ENCODE measurements around the gene TSPAN17.
A peak's percentile ranks its signal among the peaks of the same experiment; 100 is the strongest.

The TSPAN17 gene

GRCh38 chr5:176642675-176643490 lies 4.4 kb upstream of the TSPAN17 start:
- no peak for DNase-seq (ENCODE audit: low read depth, low spot score)

- no peak for DNase-seq (ENCODE audit: low read depth, low spot score)
Measured at GRCh38 chr5:176643491-176644219, 3.6 kb upstream of the TSPAN17 start.

GRCh38 chr5:176644294-176644693 lies 3.0 kb upstream of the TSPAN17 start:
- peak; percentile 32 for DNase-seq (ENCODE audit: low read depth, low spot score)

- DNase-seq (ENCODE audit: low read depth, low spot score), result no peak
Measured at GRCh38 chr5:176644878-176645670, 2.2 kb upstream of the TSPAN17 start.

- DNase-seq (ENCODE audit: low read depth, low spot score), result no peak
Measured at GRCh38 chr5:176646049-176646706, 1.1 kb upstream of the TSPAN17 start.

- no peak for DNase-seq (ENCODE audit: low read depth, low spot score)
Measured at GRCh38 chr5:176646707-176647029, 616 bp upstream of the TSPAN17 start.

- DNase-seq (ENCODE audit: low read depth, low spot score), result no peak
Measured at GRCh38 chr5:176647843-176648473, 674 bp downstream of the TSPAN17 start.

GRCh38 chr5:176648474-176649194 lies 1.4 kb downstream of the TSPAN17 start:
- no peak for DNase-seq (ENCODE audit: low read depth, low spot score)

- DNase-seq (ENCODE audit: low read depth, low spot score), result no peak
Measured at GRCh38 chr5:176650354-176650884, 3.1 kb downstream of the TSPAN17 start.

- no peak for DNase-seq (ENCODE audit: low read depth, low spot score)
Measured at GRCh38 chr5:176651472-176651980, 4.2 kb downstream of the TSPAN17 start.

- peak; percentile 55 for DNase-seq (ENCODE audit: low read depth, low spot score)
Measured at GRCh38 chr5:176652136-176652535, 4.9 kb downstream of the TSPAN17 start.

- no peak for DNase-seq (ENCODE audit: low read depth, low spot score)
Measured at GRCh38 chr5:176653401-176654385, 6.4 kb downstream of the TSPAN17 start.

GRCh38 chr5:176654856-176655255 lies 7.6 kb downstream of the TSPAN17 start:
- DNase-seq (ENCODE audit: low read depth, low spot score), result no peak

- DNase-seq (ENCODE audit: low read depth, low spot score), result no peak
Measured at GRCh38 chr5:176656467-176656990, 9.2 kb downstream of the TSPAN17 start.

- peak; percentile 82 for DNase-seq (ENCODE audit: low read depth, low spot score)
Measured at GRCh38 chr5:176658007-176658599, 10.8 kb downstream of the TSPAN17 start.

GRCh38 chr5:176658817-176659511 lies 11.7 kb downstream of the TSPAN17 start:
- no peak for DNase-seq (ENCODE audit: low read depth, low spot score)

- DNase-seq (ENCODE audit: low read depth, low spot score), result no peak
Measured at GRCh38 chr5:176659512-176659839, 12.2 kb downstream of the TSPAN17 start.

Measured in ELF-1 (cell line).